ENCODE data around the gene SGCD.

The SGCD gene

DNA sequence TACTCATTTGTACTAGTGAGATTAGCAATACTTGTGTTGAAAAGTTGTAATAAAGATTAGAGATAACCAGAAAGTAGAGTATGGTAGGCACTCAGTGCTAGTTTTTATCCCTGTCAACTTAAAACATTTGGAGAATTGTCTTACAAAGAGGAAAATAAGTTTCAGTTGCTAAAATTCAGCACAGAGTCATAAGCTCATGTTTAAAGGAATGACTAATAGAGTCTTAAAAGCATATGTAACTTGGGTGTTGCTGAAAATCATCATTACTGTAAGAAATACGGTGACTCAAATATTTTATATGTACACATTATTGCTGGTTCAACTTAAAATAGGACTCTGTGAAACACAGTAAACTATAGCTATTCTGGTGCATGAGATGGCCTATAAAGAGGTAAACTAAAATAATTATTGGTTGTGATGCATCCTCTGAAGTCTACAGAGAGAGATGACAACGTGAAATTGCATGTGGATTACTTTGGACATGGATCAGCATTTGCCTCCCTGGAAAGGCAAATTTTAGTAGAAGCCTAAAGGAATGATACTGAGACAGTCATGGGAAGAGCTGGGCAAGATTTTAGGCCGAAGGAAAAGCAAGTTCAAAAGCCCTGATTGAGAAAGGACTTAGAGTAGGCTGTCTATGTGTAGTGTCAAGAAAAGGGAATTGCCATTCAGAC lies 34.6 kb downstream of the SGCD start:
- no peaks in the 10 kb centered on the region for H3K27me3 ChIP-seq (ENCODE audit: insufficient read depth, low read length, poor library complexity, severe bottlenecking)
- no peak overlapping the region for H3K9ac ChIP-seq (ENCODE audit: low read depth, low read length, poor library complexity, severe bottlenecking)
- H3K9me2 ChIP-seq (replicated peaks; ENCODE audit: low read depth, low read length) = no peaks in the 10 kb centered on the region
- no peaks in the 10 kb centered on the region for H3K4me1 ChIP-seq (ENCODE audit: insufficient read depth, low read length, poor library complexity, severe bottlenecking)
- no peaks in the 10 kb centered on the region for H3F3A ChIP-seq (ENCODE audit: low read depth)
- no peaks in the 10 kb centered on the region for H3K79me2 ChIP-seq (ENCODE audit: insufficient read depth, low read length)
- no peak for TF ChIP-seq EZH2phosphoT487 (IDR thresholded peaks at IDR 0.05; ENCODE audit: borderline replicate concordance)
- TF ChIP-seq, protein P1, sequence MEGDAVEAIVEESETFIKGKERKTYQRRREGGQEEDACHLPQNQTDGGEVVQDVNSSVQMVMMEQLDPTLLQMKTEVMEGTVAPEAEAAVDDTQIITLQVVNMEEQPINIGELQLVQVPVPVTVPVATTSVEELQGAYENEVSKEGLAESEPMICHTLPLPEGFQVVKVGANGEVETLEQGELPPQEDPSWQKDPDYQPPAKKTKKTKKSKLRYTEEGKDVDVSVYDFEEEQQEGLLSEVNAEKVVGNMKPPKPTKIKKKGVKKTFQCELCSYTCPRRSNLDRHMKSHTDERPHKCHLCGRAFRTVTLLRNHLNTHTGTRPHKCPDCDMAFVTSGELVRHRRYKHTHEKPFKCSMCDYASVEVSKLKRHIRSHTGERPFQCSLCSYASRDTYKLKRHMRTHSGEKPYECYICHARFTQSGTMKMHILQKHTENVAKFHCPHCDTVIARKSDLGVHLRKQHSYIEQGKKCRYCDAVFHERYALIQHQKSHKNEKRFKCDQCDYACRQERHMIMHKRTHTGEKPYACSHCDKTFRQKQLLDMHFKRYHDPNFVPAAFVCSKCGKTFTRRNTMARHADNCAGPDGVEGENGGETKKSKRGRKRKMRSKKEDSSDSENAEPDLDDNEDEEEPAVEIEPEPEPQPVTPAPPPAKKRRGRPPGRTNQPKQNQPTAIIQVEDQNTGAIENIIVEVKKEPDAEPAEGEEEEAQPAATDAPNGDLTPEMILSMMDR (conservative IDR thresholded peaks at IDR 0.05; ENCODE audit: low read length) = no peak
- no peaks in the 10 kb centered on the region for H3K9me3 ChIP-seq (ENCODE audit: insufficient read depth, low read depth, low read length)
- H2AFZ ChIP-seq (ENCODE audit: low read length) = no peak overlapping the region
- no peak overlapping the region for H3K4me2 ChIP-seq (ENCODE audit: low read depth, low read length, poor library complexity, severe bottlenecking)
- no peak overlapping the region for H3K4me3 ChIP-seq (ENCODE audit: low read length, poor library complexity, severe bottlenecking)
- H4K20me1 ChIP-seq (ENCODE audit: insufficient read depth, low read length, poor library complexity, severe bottlenecking) = no peaks in the 10 kb centered on the region
- H3K36me3 ChIP-seq (ENCODE audit: insufficient read depth, low read length) = no peaks in the 10 kb centered on the region

DNA sequence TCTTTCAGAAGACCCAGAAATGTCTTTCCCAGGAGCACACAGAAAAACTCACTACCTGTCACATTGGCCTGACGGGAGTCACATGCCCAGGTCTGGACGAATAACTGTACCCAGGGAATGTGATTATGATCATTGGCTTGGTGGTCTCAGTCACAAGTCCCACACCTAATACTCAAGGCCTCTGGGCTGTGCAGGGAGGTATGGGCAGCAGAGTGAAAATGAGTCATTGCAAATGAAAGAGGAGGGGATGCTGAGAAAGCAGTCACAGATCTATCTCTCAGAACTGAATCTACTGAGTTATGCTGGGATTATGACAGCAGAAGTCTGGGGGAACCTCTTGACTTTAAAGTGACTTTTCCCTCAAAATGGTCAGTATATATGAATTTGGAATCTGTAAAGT lies 36.9 kb downstream of the SGCD start:
- H3F3A ChIP-seq (ENCODE audit: low read depth) = no peaks in the 10 kb centered on the region
- no peak overlapping the region for H2AFZ ChIP-seq (ENCODE audit: low read length)

DNA sequence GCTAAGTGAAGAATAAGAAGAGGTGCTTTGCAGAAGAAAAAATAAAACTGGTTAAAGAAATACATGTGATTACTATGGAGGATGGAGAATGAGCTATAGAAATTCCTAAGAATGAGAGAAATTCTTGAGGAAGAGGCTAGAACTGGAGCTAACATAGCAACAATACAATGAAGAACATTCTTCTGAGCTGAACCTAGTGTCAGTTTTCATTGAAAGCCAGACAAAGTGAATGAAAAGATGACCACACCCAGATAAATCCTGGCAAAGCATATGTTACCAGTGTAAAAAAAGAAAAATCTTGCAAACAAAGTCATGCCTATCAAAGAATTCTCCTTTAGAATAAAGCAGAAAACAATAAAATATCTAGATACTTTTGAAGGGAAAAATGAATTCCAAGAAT lies 39.6 kb downstream of the SGCD start:
- Histone ChIP-seq H3F3A (ENCODE audit: low read depth) (no peaks in the 10 kb centered on the region), H3K4me2 (ENCODE audit: low read depth, low read length, poor library complexity, severe bottlenecking) (no peak overlapping the region), H3K4me1 (ENCODE audit: insufficient read depth, low read length, poor library complexity, severe bottlenecking) (no peaks in the 10 kb centered on the region), H3K4me3 (ENCODE audit: low read length, poor library complexity, severe bottlenecking) (no peak overlapping the region), H3K27me3 (ENCODE audit: insufficient read depth, low read length, poor library complexity, severe bottlenecking) (no peaks in the 10 kb centered on the region), H3K9ac (ENCODE audit: low read depth, low read length, poor library complexity, severe bottlenecking) (no peak overlapping the region), H3K9me3 (ENCODE audit: insufficient read depth, low read depth, low read length) (no peaks in the 10 kb centered on the region), H3K79me2 (ENCODE audit: insufficient read depth, low read length) (no peaks in the 10 kb centered on the region), H3K36me3 (ENCODE audit: insufficient read depth, low read length) (no peaks in the 10 kb centered on the region), H2AFZ (ENCODE audit: low read length) (no peak overlapping the region), H4K20me1 (ENCODE audit: insufficient read depth, low read length, poor library complexity, severe bottlenecking) (no peaks in the 10 kb centered on the region), H3K9me2 (replicated peaks; ENCODE audit: low read depth, low read length) (no peaks in the 10 kb centered on the region)
- TF ChIP-seq EZH2phosphoT487 (IDR thresholded peaks at IDR 0.05; ENCODE audit: borderline replicate concordance) = no peak
- TF ChIP-seq, protein P1 (conservative IDR thresholded peaks at IDR 0.05; ENCODE audit: low read length) = no peak

More for the DNA sequence above, 36.9 kb downstream of the SGCD start:
- Histone ChIP-seq H3K4me3 (ENCODE audit: low read length, poor library complexity, severe bottlenecking) (no peak overlapping the region), H3K9ac (ENCODE audit: low read depth, low read length, poor library complexity, severe bottlenecking) (no peak overlapping the region), H3K36me3 (ENCODE audit: insufficient read depth, low read length) (no peaks in the 10 kb centered on the region), H3K79me2 (ENCODE audit: insufficient read depth, low read length) (no peaks in the 10 kb centered on the region), H3K4me2 (ENCODE audit: low read depth, low read length, poor library complexity, severe bottlenecking) (no peak overlapping the region), H3K27me3 (ENCODE audit: insufficient read depth, low read length, poor library complexity, severe bottlenecking) (no peaks in the 10 kb centered on the region), H4K20me1 (ENCODE audit: insufficient read depth, low read length, poor library complexity, severe bottlenecking) (no peaks in the 10 kb centered on the region), H3K9me2 (replicated peaks; ENCODE audit: low read depth, low read length) (no peaks in the 10 kb centered on the region), H3K9me3 (ENCODE audit: insufficient read depth, low read depth, low read length) (no peaks in the 10 kb centered on the region), H3K4me1 (ENCODE audit: insufficient read depth, low read length, poor library complexity, severe bottlenecking) (no peaks in the 10 kb centered on the region)
- no peak for TF ChIP-seq EZH2phosphoT487 (IDR thresholded peaks at IDR 0.05; ENCODE audit: borderline replicate concordance)
- TF ChIP-seq, protein P1 (conservative IDR thresholded peaks at IDR 0.05; ENCODE audit: low read length) = no peak

Data from Loucy (cell line).